NCI-H187 (cell line): ENCODE results near the gene TCL1A.
"Not testable (repeated sequence)": the region's sequence is repeated elsewhere in the genome, so short reads cannot be mapped to it uniquely, and the experiment has no call there.

ENCODE experiments used
- DNase-seq, 2 experiments: peaks; one replicate each; lab custom pipeline; 2025; lab: John Stamatoyannopoulos, UW

Gene TCL1A, protein sequence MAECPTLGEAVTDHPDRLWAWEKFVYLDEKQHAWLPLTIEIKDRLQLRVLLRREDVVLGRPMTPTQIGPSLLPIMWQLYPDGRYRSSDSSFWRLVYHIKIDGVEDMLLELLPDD

DNA sequence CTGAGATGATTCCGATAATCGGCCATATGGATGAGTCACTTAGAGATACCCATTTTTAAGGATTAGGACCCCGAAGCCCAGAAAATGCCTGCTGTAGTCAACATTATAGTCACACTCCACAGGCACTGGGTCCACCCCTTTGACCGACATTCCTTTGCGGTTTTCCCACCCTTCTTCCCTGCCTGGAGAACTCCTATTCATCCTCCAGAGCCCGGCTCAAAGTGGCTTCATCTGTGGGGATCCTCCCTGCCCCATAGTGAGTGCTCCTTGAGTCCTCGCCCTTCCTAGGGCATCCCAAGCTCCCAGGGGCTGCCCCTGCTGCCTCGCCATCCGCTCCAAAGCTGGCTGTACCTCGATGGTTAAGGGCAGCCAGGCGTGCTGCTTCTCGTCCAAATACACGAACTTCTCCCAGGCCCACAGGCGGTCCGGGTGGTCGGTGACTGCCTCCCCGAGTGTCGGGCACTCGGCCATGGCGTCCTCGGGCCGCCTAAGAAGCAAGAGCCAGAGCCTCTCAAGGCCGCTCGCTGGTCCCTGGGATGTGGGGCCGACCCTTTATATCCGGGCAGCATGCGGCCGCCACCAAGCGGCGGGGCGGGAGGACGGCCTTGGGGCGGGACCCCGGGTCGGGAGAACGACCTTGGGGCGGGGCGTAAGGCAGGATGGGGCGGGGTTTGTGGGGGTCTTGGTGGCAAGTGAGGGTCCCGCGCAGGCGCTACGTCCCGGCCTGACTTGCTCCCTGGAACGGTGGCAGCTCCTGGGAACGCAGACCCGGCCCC lies at the start of gene TCL1A:
Gene TCL1A (minus strand): TSS at position 530 of the 776 bp plus-strand sequence. CDS start 59 bp downstream, at position 471.
- no peak for DNase-seq

DNA sequence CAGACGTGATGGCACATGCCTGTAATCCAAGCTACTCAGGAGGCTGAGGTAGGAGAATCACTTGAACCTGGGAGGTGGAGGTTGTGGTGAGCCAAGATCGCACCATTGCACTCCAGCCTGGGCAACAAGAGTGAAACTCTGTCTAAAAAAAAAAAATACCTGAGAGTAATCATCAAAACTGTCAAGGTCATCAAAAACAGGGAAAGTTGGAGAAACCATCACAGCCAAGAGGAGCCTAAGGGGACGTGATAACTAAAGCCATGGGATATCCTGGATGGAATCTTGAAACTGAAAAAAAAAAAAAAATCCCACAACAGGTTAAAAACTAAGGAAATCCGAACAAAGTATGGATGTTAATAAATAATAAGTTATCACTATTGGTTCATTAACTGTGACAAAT lies 49.1 kb upstream of the TCL1A start:
- not testable (repeated sequence) for DNase-seq

GRCh38 chr14:95761436-95761835 lies 47.5 kb upstream of the TCL1A start:
- DNase-seq: no peak

GRCh38 chr14:95760596-95760995 lies 46.7 kb upstream of the TCL1A start:
- no peak for DNase-seq

DNA sequence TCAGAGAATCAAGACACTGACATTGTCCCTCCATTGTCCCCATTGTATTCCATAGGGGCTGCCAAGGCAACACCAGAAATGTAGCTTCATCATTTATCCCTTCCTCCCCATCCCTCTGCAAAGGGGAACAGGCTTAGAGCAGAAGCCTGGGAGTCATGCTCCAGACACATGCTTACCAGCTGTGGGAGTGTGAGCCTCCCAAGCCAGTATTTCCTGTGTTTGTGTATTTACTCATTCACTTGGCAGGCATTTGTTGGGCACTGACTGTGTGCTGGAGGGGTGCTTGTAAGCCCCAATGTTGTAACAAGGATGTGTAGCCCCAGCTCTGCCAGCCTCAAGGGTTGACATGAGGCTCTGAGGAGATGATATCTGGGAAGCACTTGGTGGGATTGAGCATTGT lies 46.0 kb upstream of the TCL1A start:
- no peak for DNase-seq

DNA sequence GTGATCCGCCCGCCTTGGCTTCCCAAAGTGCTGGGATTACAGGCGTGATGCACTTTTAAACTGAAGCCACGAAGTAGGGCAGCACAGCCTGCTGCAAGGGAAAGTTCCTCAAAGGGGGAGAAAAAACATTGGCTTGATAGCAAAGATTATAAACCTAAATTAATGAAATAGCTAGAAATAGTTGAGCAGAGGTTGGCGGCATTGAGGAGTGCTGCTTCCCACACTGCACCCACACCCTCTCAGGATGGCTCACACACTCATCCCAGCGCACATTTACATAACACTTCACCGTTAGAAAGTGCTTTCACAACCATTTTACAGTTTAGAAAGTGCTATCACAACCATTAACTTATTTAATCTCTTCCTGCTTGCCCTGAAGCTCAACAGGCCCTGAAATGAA lies 44.4 kb upstream of the TCL1A start:
- no peak for DNase-seq

DNA sequence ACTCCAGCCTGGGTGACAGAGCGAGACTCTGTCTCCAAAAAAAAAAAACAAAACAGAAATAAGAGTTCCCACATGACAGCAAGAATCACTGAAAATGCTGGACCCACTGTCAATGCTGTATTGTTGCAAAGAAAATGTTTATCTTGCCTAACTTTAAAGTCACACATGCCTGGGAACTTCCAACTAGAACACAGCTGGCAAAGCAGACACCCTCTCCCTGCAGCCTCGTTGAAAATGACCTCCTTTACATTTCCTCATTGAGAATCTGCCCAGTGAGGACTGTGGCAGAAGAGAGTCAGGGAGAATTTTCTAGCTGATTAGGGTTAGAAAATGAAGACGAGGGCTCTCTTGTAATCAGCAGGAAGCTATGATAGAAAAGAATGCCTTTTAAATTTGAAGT lies 42.8 kb upstream of the TCL1A start:
- no peak for DNase-seq

DNA sequence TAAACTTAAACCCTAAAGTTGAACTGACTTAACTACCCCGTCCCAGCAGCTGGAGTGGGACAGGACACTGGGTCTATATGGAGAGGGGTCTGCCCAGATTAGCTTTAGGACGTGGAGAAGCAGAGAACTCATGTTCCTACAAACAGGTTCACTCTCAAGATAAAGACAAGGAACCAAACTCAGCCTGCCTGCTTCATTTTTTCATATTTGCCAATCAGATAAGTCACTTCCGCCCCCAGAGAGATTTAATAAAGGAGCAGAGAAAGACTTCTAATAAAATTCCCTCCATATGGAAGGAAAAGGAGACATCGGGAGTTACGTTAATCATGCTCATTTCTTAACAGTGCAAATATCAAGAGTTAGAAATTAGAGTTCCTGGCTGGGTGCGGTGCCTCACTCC lies 42.2 kb upstream of the TCL1A start:
- no peak for DNase-seq

DNA sequence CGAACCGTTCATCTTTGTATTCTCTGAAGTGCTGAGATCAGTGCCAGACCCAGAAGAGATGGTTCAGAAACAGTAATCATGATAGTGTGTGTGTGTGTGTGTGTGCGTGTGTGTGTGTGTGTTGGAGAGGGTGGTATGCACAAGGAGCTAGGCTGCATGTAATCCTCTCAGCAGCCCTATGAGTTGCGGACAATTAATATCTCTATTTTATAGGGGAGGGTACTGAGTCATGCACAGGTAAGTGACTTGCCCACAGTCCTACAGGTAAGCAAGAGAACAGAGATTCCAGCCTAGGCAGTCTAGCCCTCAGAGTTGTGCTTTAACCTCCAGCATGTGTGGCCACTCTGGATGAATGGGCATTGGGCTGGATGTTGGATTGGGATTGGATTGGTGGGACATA lies 27.9 kb upstream of the TCL1A start:
- DNase-seq: no peak

GRCh38 chr14:95741038-95741490 lies 27.1 kb upstream of the TCL1A start:
- DNase-seq: peak; percentile 75 to 76

- DNase-seq: no peak
Observed at GRCh38 chr14:95739356-95739755, 25.4 kb upstream of the TCL1A start.

DNA sequence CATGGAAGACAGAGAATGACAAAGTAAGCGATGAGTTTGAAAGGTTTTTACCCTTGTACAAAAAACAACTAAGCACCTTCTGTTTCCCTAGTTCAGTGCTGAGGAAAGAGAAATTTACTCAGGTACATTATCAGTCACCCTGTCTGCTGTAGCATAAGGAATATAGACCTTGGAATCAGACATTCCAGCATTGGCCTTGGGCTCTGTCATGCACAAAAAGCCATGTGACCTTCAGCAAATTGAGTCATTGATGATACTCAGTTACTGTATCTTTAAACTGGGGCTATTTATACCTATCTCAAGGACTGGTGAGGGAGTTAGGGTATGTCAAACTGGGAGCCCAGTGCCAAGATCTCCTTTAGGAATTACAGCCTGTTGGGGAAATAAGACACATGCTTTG lies 19.3 kb upstream of the TCL1A start:
- DNase-seq: no peak

GRCh38 chr14:95730126-95730525 lies 16.2 kb upstream of the TCL1A start:
- no peak for DNase-seq

- not testable (repeated sequence) for DNase-seq
Observed at GRCh38 chr14:95729402-95730028, 15.6 kb upstream of the TCL1A start.

DNA sequence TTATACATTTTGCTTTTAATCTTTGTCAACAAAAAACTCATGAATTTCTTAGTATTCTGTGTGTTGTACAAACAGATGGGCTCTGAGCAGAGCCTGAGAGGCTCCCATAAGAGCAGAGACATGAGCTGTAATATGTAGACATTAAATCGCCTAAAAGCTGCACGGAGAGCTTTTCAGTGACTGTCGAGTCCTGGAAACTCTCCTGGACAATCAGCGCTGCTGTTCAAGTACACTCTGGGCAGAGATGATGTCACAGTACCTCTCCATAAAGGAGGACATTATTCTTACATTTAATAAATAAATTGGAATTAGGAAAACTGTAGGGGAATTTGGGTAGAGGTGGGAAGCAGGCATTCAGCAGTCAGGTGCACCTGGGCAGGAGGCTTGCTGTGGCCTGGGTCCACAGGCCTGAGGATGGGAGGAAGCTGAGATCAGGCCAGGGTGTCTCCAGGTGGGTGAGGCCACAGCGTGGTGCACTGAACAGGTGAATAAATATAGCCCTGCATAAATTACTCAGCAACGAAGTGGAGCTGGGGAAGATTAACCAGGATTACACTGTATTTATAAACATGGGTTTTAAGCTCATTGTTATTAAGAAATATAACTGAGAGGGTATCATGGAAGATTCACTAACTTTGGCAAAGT lies 13.3 kb upstream of the TCL1A start:
- peak; percentile 46 to 66 for DNase-seq

- DNase-seq: no peak
Observed at GRCh38 chr14:95725685-95726336, 11.9 kb upstream of the TCL1A start.

GRCh38 chr14:95722525-95723190 lies 8.7 kb upstream of the TCL1A start:
- no peak for DNase-seq

GRCh38 chr14:95712398-95712797 lies 1.5 kb downstream of the TCL1A start:
- no peak for DNase-seq

GRCh38 chr14:95711476-95712176 lies 2.3 kb downstream of the TCL1A start:
- DNase-seq: no peak

DNA sequence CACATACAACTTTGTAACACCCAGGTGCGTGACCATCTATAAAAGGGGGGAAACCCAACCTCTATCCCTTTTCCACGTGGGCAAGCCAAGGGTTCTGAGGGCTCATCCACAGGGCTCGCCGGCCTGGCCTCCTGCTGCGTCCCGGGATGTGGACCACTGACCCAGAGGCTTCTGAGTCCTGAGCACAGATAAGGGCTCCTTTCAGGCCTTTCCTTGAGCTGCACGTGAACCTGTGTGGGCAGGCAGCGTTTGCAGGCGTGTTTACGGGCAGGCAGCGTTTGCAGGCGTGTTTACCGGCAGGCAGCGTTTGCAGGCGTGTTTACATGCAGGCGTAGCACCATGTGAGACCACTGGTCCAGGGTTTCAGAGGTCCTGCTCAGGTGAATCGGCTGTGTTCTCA lies 3.8 kb downstream of the TCL1A start:
- DNase-seq: no peak

- DNase-seq: no peak
Observed at GRCh38 chr14:95707327-95707726, 6.6 kb downstream of the TCL1A start.
